PC-9 (cell line): ENCODE measurements around the gene SBF1. TPM values are rescaled to one million over a fixed set of nuclear protein-coding genes. Genes with fewer than 3 reads are reported as not detected.

ENCODE experiments used
- BruUV-seq: library from RNA; stranded (reverse); fragments of 400-500 nt; replicated peaks from 2 replicates; lab custom pipeline; 2021; lab: Mats Ljungman, UMichigan
- CTCF ChIA-PET: fragments of 300-600 bp; sonication (Branson Sonifier 250); formaldehyde crosslinking; loops from one replicate; lab custom pipeline; 2022; ENCODE audit warnings: antibody characterized with exemption; lab: Charles Lee
- POLR2A ChIA-PET: fragments of 300-600 bp; sonication (Branson Sonifier 250); formaldehyde crosslinking; loops from one replicate; lab custom pipeline; 2022; ENCODE audit warnings: antibody characterized with exemption; ENCODE audit not compliant: unreplicated experiment; lab: Charles Lee
- DNase-seq, 2 experiments: peaks; one replicate each; pipeline versions ENCODE4 v3.0.0 to v3.0.0-alpha.2; 2015 to 2022; ENCODE audit warnings: mixed read lengths in 1 of 2
- H2AFZ ChIP-seq: fragments of 200-600 bp; sonication (generic); 2 replicates; pipeline ENCODE4 v1.8.1; 2017; ENCODE audit warnings: antibody characterized with exemption
- H3F3A ChIP-seq: fragments of 200-600 bp; sonication (generic); 2 replicates; pipeline ENCODE4 v1.8.1; 2017; ENCODE audit warnings: antibody characterized with exemption, mild to moderate bottlenecking, low read depth; ENCODE audit not compliant: insufficient read depth
- H3K27ac ChIP-seq: fragments of 200-600 bp; sonication (generic); 2 replicates; pipeline ENCODE4 v1.6.1; 2016; ENCODE audit warnings: mixed run types
- H3K27me3 ChIP-seq: fragments of 200-600 bp; sonication (generic); 2 replicates; pipeline ENCODE4 v1.6.1; 2016; ENCODE audit warnings: low read depth, mixed run types; ENCODE audit not compliant: insufficient read depth
- H3K36me3 ChIP-seq: fragments of 200-600 bp; sonication (generic); 2 replicates; pipeline ENCODE4 v1.6.1; 2016; ENCODE audit warnings: low read depth, mixed run types
- H3K4me1 ChIP-seq: fragments of 200-600 bp; sonication (generic); replicated peaks from 2 replicates; pipeline ENCODE4 v1.6.1; 2016; ENCODE audit warnings: mixed run types; ENCODE audit not compliant: insufficient read depth
- H3K4me2 ChIP-seq: fragments of 200-600 bp; sonication (generic); 2 replicates; pipeline ENCODE4 v1.6.1; 2017; ENCODE audit warnings: mixed run types
- H3K4me3 ChIP-seq: fragments of 200-600 bp; sonication (generic); 2 replicates; pipeline ENCODE4 v1.6.1; 2016; ENCODE audit warnings: mixed run types
- H3K79me2 ChIP-seq: fragments of 200-600 bp; sonication (generic); 2 replicates; pipeline ENCODE4 v1.6.1; 2017; ENCODE audit warnings: low read depth, mixed run types
- H3K9me2 ChIP-seq: fragments of 200-600 bp; sonication (generic); 2 replicates; pipeline ENCODE4 v1.8.1; 2017; ENCODE audit warnings: mild to moderate bottlenecking; ENCODE audit not compliant: insufficient read depth
- H3K9me3 ChIP-seq: fragments of 200-600 bp; sonication (generic); 2 replicates; pipeline ENCODE4 v1.8.1; 2016; ENCODE audit warnings: low read depth; ENCODE audit not compliant: insufficient read depth
- H4K20me1 ChIP-seq: fragments of 200-600 bp; sonication (generic); 2 replicates; pipeline ENCODE4 v1.8.1; 2017; ENCODE audit not compliant: insufficient read depth
- EZH2 ChIP-seq: fragments of 200-600 bp; sonication (generic); IDR thresholded peaks from 2 replicates; pipeline ENCODE4 v1.8.0; 2017; ENCODE audit warnings: antibody characterized with exemption, low read depth
- intact Hi-C: fragments of 100-400 bp; cut with micrococcal nuclease; formaldehyde crosslinking; loops from one replicate; pipeline ENCODE4 v1.10.0; 2022; ENCODE audit not compliant: unreplicated experiment
- total RNA-seq: library from RNA; stranded (reverse); gene quantifications from 2 replicates; pipeline ENCODE4 v1.2.3, GENCODE V29; 2021
- TF ChIP-seq, protein P1 (sequence below): fragments of 200-600 bp; sonication (generic); conservative IDR thresholded peaks from 2 replicates; pipeline ENCODE4 v1.6.1; 2017; ENCODE audit warnings: mixed run types, antibody characterized with exemption, mild to moderate bottlenecking, moderate library complexity

SBF1 gene
- total RNA-seq, 1 experiment from 2014 or later: 85.2 TPM

DNA sequence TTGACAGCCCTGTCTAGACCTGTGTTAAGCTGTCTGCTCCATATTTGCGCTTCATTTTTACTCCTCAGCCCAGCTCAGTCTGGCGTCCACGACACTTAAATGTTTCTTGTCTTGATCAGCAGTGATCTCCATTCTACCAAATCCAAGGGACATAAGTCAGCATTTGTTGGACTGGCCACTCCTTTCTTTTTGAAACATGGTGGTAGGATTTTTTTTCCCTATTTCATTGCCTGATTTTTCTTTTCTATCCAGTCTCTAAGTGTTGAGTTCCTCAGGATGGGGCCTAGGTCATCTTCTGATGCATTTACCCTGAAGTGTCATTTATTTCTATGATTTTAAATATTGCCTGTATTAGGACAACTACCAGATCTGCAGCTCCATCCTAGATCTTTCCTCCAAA, 34.1 kb upstream of the SBF1 start:
- H3K9me3 ChIP-seq: no peaks in the 10 kb centered on the region
- peaks cover 19% of the 10 kb centered on the region for H3K4me1 ChIP-seq
- ChIA-PET CTCF (interaction anchor here (1.1 kb wide), 1 partner anchor 17 kb away, joined by 4 read pairs; the partner anchor contains the start of gene SCO2), POLR2A (no interaction called here)
- peaks cover 60% of the 10 kb centered on the region for H3K79me2 ChIP-seq
- no peak for DNase-seq
- peak overlapping the region; percentile 93 for H3K4me2 ChIP-seq
- intact Hi-C loops: loop anchor here (1.0 to 5.0 kb wide), 4 partner anchors 16 to 167 kb away; partner anchors contain the start of genes CHKB, PPP6R2, SBF1 and SCO2
- no peaks in the 10 kb centered on the region for H3K27me3 ChIP-seq
- H2AFZ ChIP-seq: peak overlapping the region; percentile 88; the same call in 1 of the 2 replicates
- peaks cover 8% of the 10 kb centered on the region for H4K20me1 ChIP-seq
- no peaks in the 10 kb centered on the region for H3F3A ChIP-seq
- H3K9me2 ChIP-seq: no peaks in the 10 kb centered on the region
- BruUV-seq: TSS peak; percentile 34
- TF ChIP-seq, protein P1, sequence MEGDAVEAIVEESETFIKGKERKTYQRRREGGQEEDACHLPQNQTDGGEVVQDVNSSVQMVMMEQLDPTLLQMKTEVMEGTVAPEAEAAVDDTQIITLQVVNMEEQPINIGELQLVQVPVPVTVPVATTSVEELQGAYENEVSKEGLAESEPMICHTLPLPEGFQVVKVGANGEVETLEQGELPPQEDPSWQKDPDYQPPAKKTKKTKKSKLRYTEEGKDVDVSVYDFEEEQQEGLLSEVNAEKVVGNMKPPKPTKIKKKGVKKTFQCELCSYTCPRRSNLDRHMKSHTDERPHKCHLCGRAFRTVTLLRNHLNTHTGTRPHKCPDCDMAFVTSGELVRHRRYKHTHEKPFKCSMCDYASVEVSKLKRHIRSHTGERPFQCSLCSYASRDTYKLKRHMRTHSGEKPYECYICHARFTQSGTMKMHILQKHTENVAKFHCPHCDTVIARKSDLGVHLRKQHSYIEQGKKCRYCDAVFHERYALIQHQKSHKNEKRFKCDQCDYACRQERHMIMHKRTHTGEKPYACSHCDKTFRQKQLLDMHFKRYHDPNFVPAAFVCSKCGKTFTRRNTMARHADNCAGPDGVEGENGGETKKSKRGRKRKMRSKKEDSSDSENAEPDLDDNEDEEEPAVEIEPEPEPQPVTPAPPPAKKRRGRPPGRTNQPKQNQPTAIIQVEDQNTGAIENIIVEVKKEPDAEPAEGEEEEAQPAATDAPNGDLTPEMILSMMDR: no peak
- no peak for TF ChIP-seq EZH2
- H3K27ac ChIP-seq: peak overlapping the region; percentile 48; the same call in 1 of the 2 replicates
- 0 out of 2 replicates have a peak, but pooled peaks cover 5% of the 10 kb centered on the region for H3K36me3 ChIP-seq
- peak overlapping the region; percentile 68 for H3K4me3 ChIP-seq

DNA sequence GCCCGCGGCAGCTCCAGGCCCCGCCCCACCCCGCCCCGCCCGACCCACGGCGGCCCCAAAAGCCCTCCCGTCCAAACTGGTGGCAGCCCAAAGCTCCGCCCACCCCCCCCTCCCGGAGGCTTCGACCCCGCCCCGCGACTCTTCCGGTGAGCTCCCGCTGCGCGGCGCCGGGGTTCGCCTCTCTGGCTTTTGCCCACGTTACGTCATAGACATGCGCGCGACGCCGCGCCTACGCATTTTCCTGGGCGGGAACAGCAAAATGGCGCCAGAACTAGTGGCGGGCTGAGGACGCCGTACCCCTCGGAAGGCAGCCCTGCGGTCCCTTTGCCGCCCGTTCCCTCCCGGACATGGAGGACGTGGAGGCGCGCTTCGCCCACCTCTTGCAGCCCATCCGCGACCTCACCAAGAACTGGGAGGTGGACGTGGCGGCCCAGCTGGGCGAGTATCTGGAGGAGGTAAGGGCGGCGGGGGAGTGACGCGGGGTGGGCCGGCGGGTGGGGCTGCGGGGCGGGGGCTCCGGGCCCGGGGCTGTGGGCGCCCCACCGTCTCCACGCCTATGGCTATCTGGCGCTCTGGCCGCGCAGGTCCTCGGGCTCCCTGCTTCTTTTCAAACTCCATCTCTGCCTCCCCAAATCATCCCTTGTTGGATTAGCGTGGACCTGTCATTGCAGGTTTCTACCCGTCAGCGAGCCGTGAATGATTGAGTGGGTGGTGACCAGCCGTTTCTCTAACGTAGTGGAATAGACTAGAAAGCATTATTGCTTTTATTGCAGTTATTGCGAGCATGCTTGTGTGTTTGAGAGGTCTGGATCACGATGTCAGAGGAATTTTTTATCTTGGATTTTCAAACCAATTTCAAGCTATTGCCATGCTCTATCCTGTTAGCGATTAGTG, 33.4 kb upstream of the SBF1 start, which contains the start of gene NCAPH2:
TSS of gene NCAPH2 (plus strand) at position 234 of the 894 bp plus-strand sequence. CDS start at position 348, 114 bp downstream.
- Histone ChIP-seq H3K27me3 (no peaks in the 10 kb centered on the region), H3K27ac (peak within 1 kb of the TSS; percentile 48), H3K79me2 (peaks cover 53% of the 10 kb centered on the region), H4K20me1 (peaks cover 8% of the 10 kb centered on the region), H3K36me3 (0 out of 2 replicates have a peak, but pooled peaks cover 5% of the 10 kb centered on the region), H3K9me3 (no peaks in the 10 kb centered on the region), H3F3A (no peaks in the 10 kb centered on the region), H2AFZ (peak within 1 kb of the TSS; percentile 94), H3K4me3 (peak within 1 kb of the TSS; percentile 97), H3K9me2 (no peaks in the 10 kb centered on the region), H3K4me2 (peak within 1 kb of the TSS; percentile 94), H3K4me1 (peaks cover 19% of the 10 kb centered on the region)
- DNase-seq: peak; percentile 93 to 94
- no peak for TF ChIP-seq EZH2
- TF ChIP-seq, protein P1: no peak
- POLR2A ChIA-PET: interaction anchor here (0.5 to 1.1 kb wide), 10 partner anchors 17 to 215 kb away, joined by 3 to 27 read pairs (median 6); partner anchors contain the start of genes CHKB and SCO2
- CTCF ChIA-PET: interaction anchor here (0.6 to 1.1 kb wide), 6 partner anchors 17 to 90 kb away, joined by 4 to 8 read pairs (median 6); partner anchors contain the start of genes SCO2 and SYCE3
- BruUV-seq: no TSS peak
- intact Hi-C loops: loop anchor here (1.0 to 5.0 kb wide), 4 partner anchors 17 to 166 kb away; partner anchors contain the start of genes CHKB, PPP6R2, SBF1 and SCO2

- TF ChIP-seq, protein P1: no peak
- no peak for TF ChIP-seq EZH2
- no peaks in the 10 kb centered on the region for H3K9me2 ChIP-seq
- peaks cover 9% of the 10 kb centered on the region for H4K20me1 ChIP-seq
- no peaks in the 10 kb centered on the region for H3K27me3 ChIP-seq
- peak within 1 kb of the TSS; percentile 48 for H3K27ac ChIP-seq
- ChIA-PET POLR2A (interaction anchor here (0.5 to 1.1 kb wide), 10 partner anchors 18 to 214 kb away, joined by 3 to 27 read pairs (median 6); partner anchors contain the start of genes CHKB and SCO2), CTCF (interaction anchor here (0.6 to 1.1 kb wide), 5 partner anchors 18 to 91 kb away, joined by 5 to 8 read pairs (median 6); partner anchors contain the start of genes SCO2 and SYCE3)
- BruUV-seq: no TSS peak
- H3K9me3 ChIP-seq: no peaks in the 10 kb centered on the region
- H3K36me3 ChIP-seq: 0 out of 2 replicates have a peak, but pooled peaks cover 5% of the 10 kb centered on the region
- no peaks in the 10 kb centered on the region for H3F3A ChIP-seq
- H2AFZ ChIP-seq: peak within 1 kb of the TSS; percentile 94
- intact Hi-C loops: loop anchor here (5.0 kb wide), 2 partner anchors 75 to 165 kb away; partner anchors contain the start of genes CHKB and PPP6R2
- peaks cover 19% of the 10 kb centered on the region for H3K4me1 ChIP-seq
- DNase-seq: peak; percentile 63 to 91
- H3K4me3 ChIP-seq: peak within 1 kb of the TSS; percentile 97
- H3K4me2 ChIP-seq: peak within 1 kb of the TSS; percentile 94
- peaks cover 46% of the 10 kb centered on the region for H3K79me2 ChIP-seq
These were observed 32.7 kb upstream of the SBF1 start, which contains the start of gene LMF2 for GRCh38 chr22:50507421-50507990. LMF2 (minus strand) TSS chr22:50507702; CDS start chr22:50507675, 27 bp downstream.
